HL-60 (cell line): ENCODE results near the gene SEC22C.
"Not testable (repeated sequence)": the region's sequence is repeated elsewhere in the genome, so short reads cannot be mapped to it uniquely, and the experiment has no call there.

ENCODE experiments used
- DNase-seq, 2 experiments: peaks; one replicate each; pipeline ENCODE4 v3.0.0-alpha.2; 2010 to 2020; ENCODE audit warnings: low read depth in 1 of 2, low spot score in 1 of 2
- H3K27ac ChIP-seq: fragments of 250-450 bp; sonication (Bioruptor Pico); replicated peaks from 2 replicates; pipeline ENCODE4 v1.5.1; 2020; ENCODE audit warnings: mild to moderate bottlenecking, moderate library complexity
- H3K27me3 ChIP-seq: fragments of 250-450 bp; sonication (Bioruptor Pico); 2 replicates; pipeline ENCODE4 v1.5.1; 2021; ENCODE audit warnings: mild to moderate bottlenecking, moderate library complexity; ENCODE audit not compliant: insufficient read depth, poor library complexity, severe bottlenecking
- H3K4me3 ChIP-seq: replicated peaks from 2 replicates; pipeline ENCODE4 v1.5.1; 2011; ENCODE audit warnings: mild to moderate bottlenecking, control low read depth, low read length; ENCODE audit not compliant: insufficient read depth
- GABPA ChIP-seq: IDR thresholded peaks from 2 replicates; pipeline ENCODE4 v1.6.1; 2012; ENCODE audit warnings: low read depth
- POLR2AphosphoS5 ChIP-seq: IDR thresholded peaks from 2 replicates; pipeline ENCODE4 v1.6.1; 2012; ENCODE audit warnings: low read depth
- SPI1 ChIP-seq: IDR thresholded peaks from 2 replicates; pipeline ENCODE4 v1.6.1; 2012; ENCODE audit warnings: low read depth, mild to moderate bottlenecking, borderline replicate concordance
- TF ChIP-seq, protein P1 (sequence below): IDR thresholded peaks from one replicate; pipeline ENCODE4 v1.5.1; 2011; ENCODE audit warnings: low read length, control low read depth, inconsistent platforms; ENCODE audit not compliant: insufficient read depth
- TF ChIP-seq, protein P2 (sequence below): IDR thresholded peaks from 2 replicates; pipeline ENCODE4 v1.6.1; 2012; ENCODE audit warnings: low read depth; ENCODE audit not compliant: insufficient replicate concordance

Gene SEC22C

GRCh38 chr3:42588625-42589024, 6.9 kb upstream of the SEC22C start:
- TF ChIP-seq, protein P1, sequence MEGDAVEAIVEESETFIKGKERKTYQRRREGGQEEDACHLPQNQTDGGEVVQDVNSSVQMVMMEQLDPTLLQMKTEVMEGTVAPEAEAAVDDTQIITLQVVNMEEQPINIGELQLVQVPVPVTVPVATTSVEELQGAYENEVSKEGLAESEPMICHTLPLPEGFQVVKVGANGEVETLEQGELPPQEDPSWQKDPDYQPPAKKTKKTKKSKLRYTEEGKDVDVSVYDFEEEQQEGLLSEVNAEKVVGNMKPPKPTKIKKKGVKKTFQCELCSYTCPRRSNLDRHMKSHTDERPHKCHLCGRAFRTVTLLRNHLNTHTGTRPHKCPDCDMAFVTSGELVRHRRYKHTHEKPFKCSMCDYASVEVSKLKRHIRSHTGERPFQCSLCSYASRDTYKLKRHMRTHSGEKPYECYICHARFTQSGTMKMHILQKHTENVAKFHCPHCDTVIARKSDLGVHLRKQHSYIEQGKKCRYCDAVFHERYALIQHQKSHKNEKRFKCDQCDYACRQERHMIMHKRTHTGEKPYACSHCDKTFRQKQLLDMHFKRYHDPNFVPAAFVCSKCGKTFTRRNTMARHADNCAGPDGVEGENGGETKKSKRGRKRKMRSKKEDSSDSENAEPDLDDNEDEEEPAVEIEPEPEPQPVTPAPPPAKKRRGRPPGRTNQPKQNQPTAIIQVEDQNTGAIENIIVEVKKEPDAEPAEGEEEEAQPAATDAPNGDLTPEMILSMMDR = no peak
- TF ChIP-seq POLR2AphosphoS5 = no peak
- TF ChIP-seq GABPA = no peak
- no peak for TF ChIP-seq SPI1
- TF ChIP-seq, protein P2, sequence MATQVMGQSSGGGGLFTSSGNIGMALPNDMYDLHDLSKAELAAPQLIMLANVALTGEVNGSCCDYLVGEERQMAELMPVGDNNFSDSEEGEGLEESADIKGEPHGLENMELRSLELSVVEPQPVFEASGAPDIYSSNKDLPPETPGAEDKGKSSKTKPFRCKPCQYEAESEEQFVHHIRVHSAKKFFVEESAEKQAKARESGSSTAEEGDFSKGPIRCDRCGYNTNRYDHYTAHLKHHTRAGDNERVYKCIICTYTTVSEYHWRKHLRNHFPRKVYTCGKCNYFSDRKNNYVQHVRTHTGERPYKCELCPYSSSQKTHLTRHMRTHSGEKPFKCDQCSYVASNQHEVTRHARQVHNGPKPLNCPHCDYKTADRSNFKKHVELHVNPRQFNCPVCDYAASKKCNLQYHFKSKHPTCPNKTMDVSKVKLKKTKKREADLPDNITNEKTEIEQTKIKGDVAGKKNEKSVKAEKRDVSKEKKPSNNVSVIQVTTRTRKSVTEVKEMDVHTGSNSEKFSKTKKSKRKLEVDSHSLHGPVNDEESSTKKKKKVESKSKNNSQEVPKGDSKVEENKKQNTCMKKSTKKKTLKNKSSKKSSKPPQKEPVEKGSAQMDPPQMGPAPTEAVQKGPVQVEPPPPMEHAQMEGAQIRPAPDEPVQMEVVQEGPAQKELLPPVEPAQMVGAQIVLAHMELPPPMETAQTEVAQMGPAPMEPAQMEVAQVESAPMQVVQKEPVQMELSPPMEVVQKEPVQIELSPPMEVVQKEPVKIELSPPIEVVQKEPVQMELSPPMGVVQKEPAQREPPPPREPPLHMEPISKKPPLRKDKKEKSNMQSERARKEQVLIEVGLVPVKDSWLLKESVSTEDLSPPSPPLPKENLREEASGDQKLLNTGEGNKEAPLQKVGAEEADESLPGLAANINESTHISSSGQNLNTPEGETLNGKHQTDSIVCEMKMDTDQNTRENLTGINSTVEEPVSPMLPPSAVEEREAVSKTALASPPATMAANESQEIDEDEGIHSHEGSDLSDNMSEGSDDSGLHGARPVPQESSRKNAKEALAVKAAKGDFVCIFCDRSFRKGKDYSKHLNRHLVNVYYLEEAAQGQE = no peak
- Histone ChIP-seq H3K27ac (no peak overlapping the region), H3K4me3 (no peak overlapping the region), H3K27me3 (no peaks in the 10 kb centered on the region)
- no peak for DNase-seq

GRCh38 chr3:42582474-42583070, 805 bp upstream of the SEC22C start:
- Histone ChIP-seq H3K27ac (peak overlapping the region; percentile 85; the same call in 1 of the 2 replicates), H3K4me3 (peak overlapping the region; percentile 88), H3K27me3 (no peaks in the 10 kb centered on the region)
- TF ChIP-seq SPI1 (0 out of 2 replicates have a peak, but pooled peaks have one; percentile 9), GABPA (no peak)
- TF ChIP-seq, protein P1 = no peak
- DNase-seq = no peak

DNA sequence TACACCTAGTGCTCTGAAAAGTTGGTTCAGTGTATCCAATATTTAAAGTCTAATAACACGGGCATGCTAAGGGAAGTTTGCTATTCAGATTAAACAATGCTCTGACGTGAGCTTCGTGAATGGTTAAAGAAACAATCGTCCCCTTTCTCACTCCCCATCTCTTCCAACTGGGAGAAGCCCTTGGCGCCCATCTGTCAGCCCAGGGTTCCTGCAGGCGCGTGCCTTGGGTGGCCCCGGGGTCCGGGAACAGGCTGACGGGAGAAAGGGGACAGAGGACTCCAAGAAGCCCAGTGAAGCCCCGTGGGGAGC, 413 bp downstream of the SEC22C start:
- Histone ChIP-seq H3K27ac (peak overlapping the region; percentile 85), H3K27me3 (no peaks in the 10 kb centered on the region), H3K4me3 (peak overlapping the region; percentile 88)
- no peak for DNase-seq
- TF ChIP-seq SPI1 (no peak), GABPA (no peak), POLR2AphosphoS5 (no peak)
- TF ChIP-seq, protein P2 = no peak
- TF ChIP-seq, protein P1 = no peak

- not testable (repeated sequence) for DNase-seq, H3K27me3 ChIP-seq, H3K4me3 ChIP-seq, H3K27ac ChIP-seq
These were observed 2.4 kb downstream of the SEC22C start for GRCh38 chr3:42579346-42579745.
